HEK293 (cell line): ENCODE results near the gene CACNA2D3.

Experiments used
- CTCF ChIA-PET: fragments of 350-600 bp; formaldehyde crosslinking; extraction: SDS; loops from one replicate; lab custom pipeline; 2021; ENCODE audit warnings: antibody characterized with exemption; lab: Yijun Ruan, JAX
- POLR2A ChIA-PET: fragments of 300-600 bp; formaldehyde crosslinking; extraction: SDS; loops from one replicate; lab custom pipeline; 2020; ENCODE audit warnings: antibody characterized with exemption, inconsistent platforms; lab: Yijun Ruan, JAX
- H3K27ac ChIP-seq: fragments of 200-500 bp; sonication (Bioruptor generic); 2 replicates; pipeline ENCODE4 v1.5.1; 2014; ENCODE audit warnings: low read depth, low read length, control low read depth, inconsistent platforms; ENCODE audit errors: extremely low read depth
- H3K36me3 ChIP-seq, 2 experiments: fragments of 200-500 bp in 1 of 2; sonication (Bioruptor generic) in 1 of 2; 1 replicate in 1 of 2; 2 replicates in 1 of 2; pipeline ENCODE4 v1.5.1; 2014 to 2017; ENCODE audit warnings: inconsistent platforms in 2 of 2, low read length in 2 of 2; ENCODE audit not compliant: control insufficient read depth in 2 of 2, insufficient read depth in 1 of 2
- H3K4me1 ChIP-seq: fragments of 200-500 bp; sonication (Bioruptor generic); 2 replicates; pipeline ENCODE4 v1.5.1; 2014; ENCODE audit warnings: mild to moderate bottlenecking, low read length, inconsistent platforms; ENCODE audit not compliant: control insufficient read depth, insufficient read depth
- H3K4me3 ChIP-seq: 2 replicates; pipeline ENCODE4 v1.5.1; 2011; ENCODE audit warnings: low read depth, mild to moderate bottlenecking, control low read depth, low read length, moderate library complexity
- H3K9me3 ChIP-seq: fragments of 200-500 bp; sonication (Bioruptor generic); 2 replicates; pipeline ENCODE4 v1.5.1; 2014; ENCODE audit warnings: low read depth, low read length, inconsistent platforms; ENCODE audit not compliant: control insufficient read depth, insufficient read depth
- AEBP2 ChIP-seq: fragments of 450-650 bp; formaldehyde crosslinking; IDR thresholded peaks from 2 replicates; pipeline ENCODE4 v1.5.1; 2016; ENCODE audit warnings: missing biosample characterization, missing genetic modification characterization, borderline replicate concordance
- FEZF1 ChIP-seq: fragments of 450-650 bp; formaldehyde crosslinking; IDR thresholded peaks from 2 replicates; pipeline ENCODE4 v1.5.1; 2016; ENCODE audit warnings: missing biosample characterization, missing genetic modification characterization
- HOXD13 ChIP-seq: sonication (generic); formaldehyde crosslinking; IDR thresholded peaks from 2 replicates; pipeline ENCODE4 v1.8.0; 2022; ENCODE audit warnings: missing genetic modification reagents, borderline replicate concordance
- IKZF3 ChIP-seq: fragments of 450-650 bp; IDR thresholded peaks from 2 replicates; pipeline ENCODE4 v1.5.0; 2018; ENCODE audit warnings: missing biosample characterization, mild to moderate bottlenecking, missing genetic modification characterization, moderate library complexity
- PBX3 ChIP-seq: sonication (generic); formaldehyde crosslinking; IDR thresholded peaks from 2 replicates; pipeline ENCODE4 v1.8.1; 2022; ENCODE audit warnings: mild to moderate bottlenecking, moderate library complexity, missing genetic modification reagents
- PRDM1 ChIP-seq: fragments of 450-650 bp; formaldehyde crosslinking; IDR thresholded peaks from 2 replicates; pipeline ENCODE4; 2016; ENCODE audit warnings: missing biosample characterization, missing genetic modification characterization
- PRDM4 ChIP-seq: fragments of 450-650 bp; formaldehyde crosslinking; IDR thresholded peaks from 2 replicates; pipeline ENCODE4 v1.5.1; 2017; ENCODE audit warnings: missing biosample characterization, missing genetic modification characterization
- SALL2 ChIP-seq: fragments of 450-650 bp; formaldehyde crosslinking; IDR thresholded peaks from 2 replicates; pipeline ENCODE4 v1.5.0; 2017; ENCODE audit warnings: missing biosample characterization, mild to moderate bottlenecking, missing genetic modification characterization, borderline replicate concordance
- ZFP41 ChIP-seq: fragments of 450-650 bp; formaldehyde crosslinking; IDR thresholded peaks from 2 replicates; pipeline ENCODE4 v1.5.1; 2016; ENCODE audit warnings: missing biosample characterization, missing genetic modification characterization, borderline replicate concordance
- ZNF133 ChIP-seq: fragments of 450-650 bp; formaldehyde crosslinking; IDR thresholded peaks from 2 replicates; pipeline ENCODE4 v1.5.1; 2016; ENCODE audit warnings: missing biosample characterization, missing genetic modification characterization
- ZNF169 ChIP-seq: fragments of 450-650 bp; formaldehyde crosslinking; IDR thresholded peaks from 2 replicates; pipeline ENCODE4 v1.5.1; 2016; ENCODE audit warnings: missing biosample characterization, missing genetic modification characterization
- ZNF214 ChIP-seq: fragments of 450-650 bp; formaldehyde crosslinking; IDR thresholded peaks from 2 replicates; pipeline ENCODE4 v1.5.1; 2017; ENCODE audit warnings: missing biosample characterization, mild to moderate bottlenecking, missing genetic modification characterization, borderline replicate concordance
- ZNF239 ChIP-seq: fragments of 450-650 bp; formaldehyde crosslinking; IDR thresholded peaks from 2 replicates; pipeline ENCODE4 v1.5.1; 2016; ENCODE audit warnings: missing biosample characterization, missing genetic modification characterization
- ZNF248 ChIP-seq: fragments of 450-650 bp; formaldehyde crosslinking; IDR thresholded peaks from 2 replicates; pipeline ENCODE4 v1.5.1; 2017; ENCODE audit warnings: missing biosample characterization, missing genetic modification characterization
- ZNF366 ChIP-seq: fragments of 450-650 bp; formaldehyde crosslinking; conservative IDR thresholded peaks from 2 replicates; pipeline ENCODE4 v1.5.1; 2016; ENCODE audit warnings: missing biosample characterization, missing genetic modification characterization
- ZNF426 ChIP-seq: fragments of 450-650 bp; formaldehyde crosslinking; IDR thresholded peaks from 2 replicates; pipeline ENCODE4 v1.5.1; 2017; ENCODE audit warnings: missing biosample characterization, missing genetic modification characterization, mild to moderate bottlenecking, inconsistent platforms, moderate library complexity
- ZNF488 ChIP-seq: fragments of 450-650 bp; formaldehyde crosslinking; IDR thresholded peaks from 2 replicates; pipeline ENCODE4 v1.5.1; 2016; ENCODE audit warnings: missing biosample characterization, missing genetic modification characterization
- ZNF560 ChIP-seq: fragments of 450-650 bp; formaldehyde crosslinking; IDR thresholded peaks from 2 replicates; pipeline ENCODE4 v1.5.1; 2017; ENCODE audit warnings: missing biosample characterization, missing genetic modification characterization, borderline replicate concordance
- ZNF585B ChIP-seq: fragments of 450-650 bp; formaldehyde crosslinking; IDR thresholded peaks from 2 replicates; pipeline ENCODE4 v1.5.1; 2016; ENCODE audit warnings: missing biosample characterization, missing genetic modification characterization
- ZNF600 ChIP-seq: fragments of 450-650 bp; formaldehyde crosslinking; IDR thresholded peaks from 2 replicates; pipeline ENCODE4 v1.5.1; 2016; ENCODE audit warnings: missing biosample characterization, missing genetic modification characterization
- ZNF610 ChIP-seq: fragments of 450-650 bp; formaldehyde crosslinking; IDR thresholded peaks from 2 replicates; pipeline ENCODE4 v1.5.1; 2016; ENCODE audit warnings: missing biosample characterization, missing genetic modification characterization, borderline replicate concordance
- ZXDB ChIP-seq: fragments of 450-650 bp; formaldehyde crosslinking; IDR thresholded peaks from 2 replicates; pipeline ENCODE4 v1.5.1; 2016; ENCODE audit warnings: missing biosample characterization, missing genetic modification characterization
- TF ChIP-seq, protein P1 (sequence below): fragments of 450-650 bp; formaldehyde crosslinking; IDR thresholded peaks from 2 replicates; pipeline ENCODE4 v1.5.1; 2016; ENCODE audit warnings: missing biosample characterization, missing genetic modification characterization
- TF ChIP-seq, protein P2 (sequence below): fragments of 450-650 bp; IDR thresholded peaks from 2 replicates; pipeline ENCODE4 v1.5.1; 2018; ENCODE audit warnings: missing biosample characterization, mild to moderate bottlenecking, missing genetic modification characterization

CACNA2D3 gene

GRCh38 chr3:54575618-54575960 lies 453.2 kb downstream of the CACNA2D3 start:
- Histone ChIP-seq H3K27ac (no peak overlapping the region), H3K9me3 (no peaks in the 10 kb centered on the region)
- TF ChIP-seq PRDM4 (tag by site-specific recombination) (no peak), ZNF585B (tag by site-specific recombination) (no peak), SALL2 (tag by site-specific recombination) (no peak), ZNF560 (tag by site-specific recombination) (no peak), FEZF1 (tag by site-specific recombination) (no peak), IKZF3 (no peak), ZNF610 (tag by site-specific recombination) (no peak), PBX3 (CRISPR knock-in tag) (no peak), ZXDB (tag by site-specific recombination) (no peak), ZNF169 (no peak), ZNF133 (tag by site-specific recombination) (no peak), ZNF426 (tag by site-specific recombination) (no peak)
- TF ChIP-seq, protein P1, sequence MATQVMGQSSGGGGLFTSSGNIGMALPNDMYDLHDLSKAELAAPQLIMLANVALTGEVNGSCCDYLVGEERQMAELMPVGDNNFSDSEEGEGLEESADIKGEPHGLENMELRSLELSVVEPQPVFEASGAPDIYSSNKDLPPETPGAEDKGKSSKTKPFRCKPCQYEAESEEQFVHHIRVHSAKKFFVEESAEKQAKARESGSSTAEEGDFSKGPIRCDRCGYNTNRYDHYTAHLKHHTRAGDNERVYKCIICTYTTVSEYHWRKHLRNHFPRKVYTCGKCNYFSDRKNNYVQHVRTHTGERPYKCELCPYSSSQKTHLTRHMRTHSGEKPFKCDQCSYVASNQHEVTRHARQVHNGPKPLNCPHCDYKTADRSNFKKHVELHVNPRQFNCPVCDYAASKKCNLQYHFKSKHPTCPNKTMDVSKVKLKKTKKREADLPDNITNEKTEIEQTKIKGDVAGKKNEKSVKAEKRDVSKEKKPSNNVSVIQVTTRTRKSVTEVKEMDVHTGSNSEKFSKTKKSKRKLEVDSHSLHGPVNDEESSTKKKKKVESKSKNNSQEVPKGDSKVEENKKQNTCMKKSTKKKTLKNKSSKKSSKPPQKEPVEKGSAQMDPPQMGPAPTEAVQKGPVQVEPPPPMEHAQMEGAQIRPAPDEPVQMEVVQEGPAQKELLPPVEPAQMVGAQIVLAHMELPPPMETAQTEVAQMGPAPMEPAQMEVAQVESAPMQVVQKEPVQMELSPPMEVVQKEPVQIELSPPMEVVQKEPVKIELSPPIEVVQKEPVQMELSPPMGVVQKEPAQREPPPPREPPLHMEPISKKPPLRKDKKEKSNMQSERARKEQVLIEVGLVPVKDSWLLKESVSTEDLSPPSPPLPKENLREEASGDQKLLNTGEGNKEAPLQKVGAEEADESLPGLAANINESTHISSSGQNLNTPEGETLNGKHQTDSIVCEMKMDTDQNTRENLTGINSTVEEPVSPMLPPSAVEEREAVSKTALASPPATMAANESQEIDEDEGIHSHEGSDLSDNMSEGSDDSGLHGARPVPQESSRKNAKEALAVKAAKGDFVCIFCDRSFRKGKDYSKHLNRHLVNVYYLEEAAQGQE (tag by site-specific recombination): no peak
- TF ChIP-seq, all 188 proteins: peak for 0
- CTCF ChIA-PET: no interaction called here
- Histone ChIP-seq H3K4me1 (peaks cover 4% of the 10 kb centered on the region; the same call in 1 of the 2 replicates), H3K36me3 (no peaks in the 10 kb centered on the region), H3K4me3 (no peak overlapping the region)
- POLR2A ChIA-PET: no interaction called here

DNA sequence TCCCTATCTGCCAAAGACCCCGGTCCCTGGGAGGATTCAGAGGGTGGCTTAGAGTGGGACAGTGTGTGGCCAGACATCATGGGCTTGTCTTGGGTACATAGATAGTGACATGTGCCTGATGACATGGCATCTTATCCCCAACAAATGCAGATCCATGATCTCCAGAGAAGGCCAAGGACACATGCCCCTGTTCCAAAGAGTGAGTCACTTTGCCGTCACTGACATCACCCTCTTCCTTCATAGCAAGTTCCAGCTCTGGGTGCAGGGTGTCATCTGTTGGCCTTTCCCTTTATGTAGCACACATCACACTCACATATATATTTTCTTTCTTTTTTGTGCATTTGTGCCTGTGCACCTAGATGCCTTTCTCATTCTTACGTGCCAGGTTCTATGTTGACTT lies 455.0 kb downstream of the CACNA2D3 start:
- H3K4me1 ChIP-seq: peaks cover 4% of the 10 kb centered on the region; the same call in 1 of the 2 replicates
- no peak overlapping the region for H3K4me3 ChIP-seq
- POLR2A ChIA-PET: no interaction called here
- H3K27ac ChIP-seq: no peak overlapping the region
- no peaks in the 10 kb centered on the region for H3K36me3 ChIP-seq
- no peaks in the 10 kb centered on the region for H3K9me3 ChIP-seq
- CTCF ChIA-PET: no interaction called here
- TF ChIP-seq AEBP2 (tag by site-specific recombination): no peak
- TF ChIP-seq ZFP41 (tag by site-specific recombination): no peak
- TF ChIP-seq PRDM1 (tag by site-specific recombination): no peak
- TF ChIP-seq ZNF239 (tag by site-specific recombination): no peak
- no peak for TF ChIP-seq ZNF426 (tag by site-specific recombination)
- TF ChIP-seq, protein P2, sequence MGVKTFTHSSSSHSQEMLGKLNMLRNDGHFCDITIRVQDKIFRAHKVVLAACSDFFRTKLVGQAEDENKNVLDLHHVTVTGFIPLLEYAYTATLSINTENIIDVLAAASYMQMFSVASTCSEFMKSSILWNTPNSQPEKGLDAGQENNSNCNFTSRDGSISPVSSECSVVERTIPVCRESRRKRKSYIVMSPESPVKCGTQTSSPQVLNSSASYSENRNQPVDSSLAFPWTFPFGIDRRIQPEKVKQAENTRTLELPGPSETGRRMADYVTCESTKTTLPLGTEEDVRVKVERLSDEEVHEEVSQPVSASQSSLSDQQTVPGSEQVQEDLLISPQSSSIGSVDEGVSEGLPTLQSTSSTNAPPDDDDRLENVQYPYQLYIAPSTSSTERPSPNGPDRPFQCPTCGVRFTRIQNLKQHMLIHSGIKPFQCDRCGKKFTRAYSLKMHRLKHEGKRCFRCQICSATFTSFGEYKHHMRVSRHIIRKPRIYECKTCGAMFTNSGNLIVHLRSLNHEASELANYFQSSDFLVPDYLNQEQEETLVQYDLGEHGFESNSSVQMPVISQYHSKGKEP (tag by site-specific recombination): no peak
- TF ChIP-seq ZNF366 (tag by site-specific recombination): no peak
- no peak for TF ChIP-seq ZNF488
- TF ChIP-seq ZNF600 (tag by site-specific recombination): no peak
- TF ChIP-seq ZNF248 (tag by site-specific recombination): no peak
- TF ChIP-seq ZNF214 (tag by site-specific recombination): no peak
- TF ChIP-seq HOXD13 (CRISPR knock-in tag): no peak
